ENCODE measurements around the gene PAXIP1.

PAXIP1 gene

GRCh38 chr7:154984601-154985188 lies 18.2 kb downstream of the PAXIP1 start:
- H3K36me3 ChIP-seq, result peaks cover 28% of the 10 kb centered on the region
- H3K27ac ChIP-seq, result no peak overlapping the region
- H3K27me3 ChIP-seq (ENCODE audit: insufficient read depth, low read depth, severe bottlenecking), result no peaks in the 10 kb centered on the region
- TF ChIP-seq CTCF (IDR thresholded peaks at IDR 0.05; ENCODE audit: low read depth, low read length), result no peak
- H3K9me3 ChIP-seq (ENCODE audit: severe bottlenecking), result no peaks in the 10 kb centered on the region
- no peak overlapping the region for H3K4me3 ChIP-seq (ENCODE audit: low read depth, low read length)
- no peak for DNase-seq

GRCh38 chr7:154978017-154978416 lies 24.9 kb downstream of the PAXIP1 start:
- Histone ChIP-seq H3K27ac (no peak overlapping the region), H3K4me3 (ENCODE audit: low read depth, low read length) (no peak overlapping the region), H3K27me3 (ENCODE audit: insufficient read depth, low read depth, severe bottlenecking) (no peaks in the 10 kb centered on the region), H3K36me3 (peaks cover 57% of the 10 kb centered on the region), H3K9me3 (ENCODE audit: severe bottlenecking) (no peaks in the 10 kb centered on the region)
- no peak for TF ChIP-seq CTCF (IDR thresholded peaks at IDR 0.05; ENCODE audit: low read depth, low read length)
- DNase-seq, result no peak

GRCh38 chr7:154977250-154977649 lies 25.7 kb downstream of the PAXIP1 start:
- Histone ChIP-seq H3K36me3 (peaks cover 58% of the 10 kb centered on the region), H3K4me3 (ENCODE audit: low read depth, low read length) (no peak overlapping the region)
- DNase-seq, result no peak

GRCh38 chr7:154976844-154977243 lies 26.1 kb downstream of the PAXIP1 start:
- DNase-seq, result no peak
- Histone ChIP-seq H3K27me3 (ENCODE audit: insufficient read depth, low read depth, severe bottlenecking) (no peaks in the 10 kb centered on the region), H3K27ac (no peak overlapping the region), H3K9me3 (ENCODE audit: severe bottlenecking) (no peaks in the 10 kb centered on the region), H3K36me3 (peaks cover 57% of the 10 kb centered on the region), H3K4me3 (ENCODE audit: low read depth, low read length) (no peak overlapping the region)
- no peak for TF ChIP-seq CTCF (IDR thresholded peaks at IDR 0.05; ENCODE audit: low read depth, low read length)

More at GRCh38 chr7:154977250-154977649, 25.7 kb downstream of the PAXIP1 start:
- Histone ChIP-seq H3K27ac (no peak overlapping the region), H3K27me3 (ENCODE audit: insufficient read depth, low read depth, severe bottlenecking) (no peaks in the 10 kb centered on the region), H3K9me3 (ENCODE audit: severe bottlenecking) (no peaks in the 10 kb centered on the region)
- TF ChIP-seq CTCF (IDR thresholded peaks at IDR 0.05; ENCODE audit: low read depth, low read length), result no peak

- no peak for TF ChIP-seq CTCF (IDR thresholded peaks at IDR 0.05; ENCODE audit: low read depth, low read length)
- no peak overlapping the region for H3K27ac ChIP-seq
- H3K9me3 ChIP-seq (ENCODE audit: severe bottlenecking), result no peaks in the 10 kb centered on the region
- no peak overlapping the region for H3K4me3 ChIP-seq (ENCODE audit: low read depth, low read length)
- no peak for DNase-seq
- no peaks in the 10 kb centered on the region for H3K27me3 ChIP-seq (ENCODE audit: insufficient read depth, low read depth, severe bottlenecking)
- peaks cover 60% of the 10 kb centered on the region for H3K36me3 ChIP-seq
Measured at GRCh38 chr7:154975984-154976383, 26.9 kb downstream of the PAXIP1 start.

GRCh38 chr7:154973381-154973780 lies 29.5 kb downstream of the PAXIP1 start:
- TF ChIP-seq CTCF (IDR thresholded peaks at IDR 0.05; ENCODE audit: low read depth, low read length), result no peak
- no peak for DNase-seq
- Histone ChIP-seq H3K4me3 (ENCODE audit: low read depth, low read length) (no peak overlapping the region), H3K27ac (no peak overlapping the region), H3K9me3 (ENCODE audit: severe bottlenecking) (no peaks in the 10 kb centered on the region), H3K27me3 (ENCODE audit: insufficient read depth, low read depth, severe bottlenecking) (no peaks in the 10 kb centered on the region), H3K36me3 (peaks cover 66% of the 10 kb centered on the region)

Measured in WERI-Rb-1 (cell line).